NCI-H2227 treated with DMSO at 0.1 percent for 48 hours (cell line): Measurements from ENCODE around the gene FRYL.
"Not testable (repeated sequence)": the region's sequence is repeated elsewhere in the genome, so short reads cannot be mapped to it uniquely, and the experiment has no call there.

ENCODE experiments used
- DNase-seq: peaks from one replicate; lab custom pipeline; 2025; lab: John Stamatoyannopoulos, UW

Gene FRYL

DNA sequence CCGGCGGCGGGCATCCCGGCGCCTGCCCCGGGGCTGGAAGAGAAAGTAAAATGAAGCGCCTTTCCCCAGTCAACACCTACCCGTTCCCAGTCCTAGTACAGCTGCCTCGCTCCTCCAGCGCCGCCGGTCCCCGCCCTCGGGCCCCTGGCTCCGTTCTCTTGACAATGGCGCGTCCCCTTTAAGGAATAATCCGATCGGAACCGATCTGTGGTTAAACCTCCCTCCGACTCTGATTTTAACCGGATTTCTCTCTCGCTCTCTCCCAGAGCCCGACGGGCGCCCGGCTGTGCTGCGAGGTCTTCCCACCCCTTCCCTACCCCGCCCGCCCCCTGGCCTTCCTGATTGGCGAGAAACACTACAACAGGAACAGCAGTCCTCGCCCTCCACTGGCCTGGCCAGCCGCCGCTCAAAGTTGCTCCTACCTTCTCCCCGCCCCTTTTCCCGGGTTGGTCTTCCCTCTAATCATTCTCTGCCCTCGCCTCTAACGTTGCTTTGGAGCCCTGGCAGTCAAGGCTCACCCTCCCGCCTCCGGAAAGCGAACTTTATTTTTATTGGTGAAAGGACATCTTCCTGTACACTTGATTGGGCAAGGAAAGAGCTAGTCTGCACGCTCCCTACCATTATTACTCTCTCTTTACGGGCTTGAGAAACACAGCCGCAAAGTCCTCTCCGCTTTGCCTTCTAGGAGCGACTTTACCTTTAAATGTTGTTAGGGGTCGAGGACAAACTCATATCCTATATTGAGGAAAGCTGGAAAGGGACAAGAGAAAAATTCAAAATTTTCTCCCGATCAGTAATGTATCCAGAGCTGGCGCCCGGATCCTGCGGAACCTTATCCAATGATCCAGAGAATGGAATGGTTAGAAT, at the start of gene FRYL:
FRYL (minus strand) TSS at position 282 of the 867 bp plus-strand sequence. CDS start 145,869 bp downstream, outside the sequence.
- peak; percentile 96 for DNase-seq

GRCh38 chr4:48827622-48828021, 47.5 kb upstream of the FRYL start:
- no peak for DNase-seq

DNA sequence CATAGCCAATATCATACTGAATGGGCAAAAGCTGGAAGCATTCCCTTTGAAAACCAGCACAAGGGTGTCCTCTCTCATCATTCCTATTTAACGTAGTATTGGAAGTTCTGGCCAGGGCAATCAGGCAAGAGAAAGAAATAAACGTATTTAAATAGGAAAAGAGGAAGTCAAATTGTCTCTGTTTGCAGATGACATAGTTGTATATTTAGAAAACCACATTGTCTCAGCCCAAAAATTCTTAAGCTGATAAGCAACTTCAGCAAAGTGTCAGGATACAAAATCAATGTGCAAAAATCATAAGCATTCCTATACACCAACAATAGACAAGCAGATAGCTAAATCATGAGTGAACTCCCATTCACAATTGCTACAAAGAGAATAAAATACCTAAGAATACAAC, 41.4 kb upstream of the FRYL start:
- DNase-seq, result not testable (repeated sequence)

DNA sequence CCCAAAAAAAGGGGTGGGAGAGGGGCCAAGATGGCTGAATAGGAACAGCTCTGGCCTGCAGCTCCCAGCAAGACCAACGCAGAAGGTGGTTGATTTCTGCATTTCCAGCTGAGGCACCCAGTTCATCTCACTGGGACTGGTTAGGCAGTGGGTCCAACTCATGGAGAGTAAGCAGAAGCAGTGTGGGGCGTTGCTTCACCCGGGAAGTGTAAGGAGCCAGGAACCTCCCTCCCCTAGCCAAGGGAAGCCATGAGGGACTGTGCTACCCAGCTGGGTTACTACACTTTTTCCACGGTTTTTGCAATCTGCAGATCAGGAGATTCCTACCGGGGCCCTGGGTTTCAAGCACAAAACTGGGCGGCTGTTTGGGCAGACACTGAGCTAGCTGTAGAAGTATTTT, 36.9 kb upstream of the FRYL start:
- DNase-seq, result no peak

DNA sequence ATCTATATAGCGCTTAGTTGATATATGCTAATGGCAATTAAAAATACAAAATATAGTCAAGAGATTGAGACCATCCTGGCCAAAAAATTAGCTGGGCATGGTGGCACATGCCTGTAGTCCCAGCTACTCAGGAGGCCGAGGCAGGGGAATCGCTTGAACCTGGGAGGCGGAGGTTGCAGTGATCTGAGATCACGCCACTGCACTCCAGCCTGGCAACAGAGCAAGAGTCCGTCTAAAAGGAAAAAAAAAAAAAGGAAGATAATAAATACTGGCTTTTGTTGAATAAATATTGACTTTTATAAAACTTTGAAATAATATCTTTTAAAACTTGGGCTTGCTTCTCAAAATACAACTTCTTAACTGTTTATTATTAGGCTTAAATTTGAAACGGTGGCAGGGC, 36.2 kb upstream of the FRYL start:
- not testable (repeated sequence) for DNase-seq

- no peak for DNase-seq
These were observed 35.4 kb upstream of the FRYL start for GRCh38 chr4:48815483-48815882.

GRCh38 chr4:48813964-48814363, 33.9 kb upstream of the FRYL start:
- peak; percentile 1 for DNase-seq

- DNase-seq, result no peak
These were observed 32.8 kb upstream of the FRYL start for GRCh38 chr4:48812866-48813265.

- DNase-seq, result no peak
These were observed 24.7 kb upstream of the FRYL start for GRCh38 chr4:48804584-48805301.

GRCh38 chr4:48801016-48801715, 21.1 kb upstream of the FRYL start:
- no peak for DNase-seq

DNA sequence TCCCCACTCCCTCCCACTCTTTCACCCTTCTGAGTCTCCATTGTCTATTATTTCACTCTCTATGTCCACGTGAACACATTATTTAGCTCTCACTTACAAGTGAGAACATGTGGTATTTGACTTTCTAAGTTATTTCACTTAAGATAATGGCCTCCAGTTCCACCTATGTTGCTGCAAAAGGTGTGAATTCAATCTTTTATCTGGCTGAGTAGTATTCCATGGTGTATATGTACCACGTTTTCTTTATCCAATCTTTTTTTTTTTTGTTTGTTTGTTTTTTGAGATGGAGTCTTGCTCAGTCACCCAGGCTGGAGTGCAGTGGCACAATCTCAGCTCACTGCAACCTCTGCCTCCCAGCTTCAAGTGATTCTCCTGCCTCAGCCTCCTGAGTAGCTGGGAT, 20.1 kb upstream of the FRYL start:
- DNase-seq, result not testable (repeated sequence)

GRCh38 chr4:48799157-48799556, 19.1 kb upstream of the FRYL start:
- DNase-seq, result no peak

DNA sequence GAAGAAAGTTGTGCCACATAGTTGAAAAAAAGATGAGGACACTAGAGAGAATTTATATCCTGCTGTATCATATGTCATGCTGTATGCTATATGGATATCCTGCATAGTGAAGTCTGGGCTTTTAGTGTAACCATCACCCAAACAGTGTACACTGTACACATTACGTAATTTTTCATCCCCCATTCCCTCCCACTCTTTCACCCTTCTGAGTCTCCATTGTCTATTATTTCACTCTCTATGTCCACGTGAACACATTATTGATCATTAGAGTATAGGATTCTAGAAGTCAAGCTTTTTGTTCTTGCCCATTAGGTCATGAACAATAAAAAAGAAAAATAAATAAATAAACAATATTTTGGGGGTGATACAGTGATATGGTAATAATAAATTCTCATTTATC, 18.0 kb upstream of the FRYL start:
- DNase-seq, result no peak

DNA sequence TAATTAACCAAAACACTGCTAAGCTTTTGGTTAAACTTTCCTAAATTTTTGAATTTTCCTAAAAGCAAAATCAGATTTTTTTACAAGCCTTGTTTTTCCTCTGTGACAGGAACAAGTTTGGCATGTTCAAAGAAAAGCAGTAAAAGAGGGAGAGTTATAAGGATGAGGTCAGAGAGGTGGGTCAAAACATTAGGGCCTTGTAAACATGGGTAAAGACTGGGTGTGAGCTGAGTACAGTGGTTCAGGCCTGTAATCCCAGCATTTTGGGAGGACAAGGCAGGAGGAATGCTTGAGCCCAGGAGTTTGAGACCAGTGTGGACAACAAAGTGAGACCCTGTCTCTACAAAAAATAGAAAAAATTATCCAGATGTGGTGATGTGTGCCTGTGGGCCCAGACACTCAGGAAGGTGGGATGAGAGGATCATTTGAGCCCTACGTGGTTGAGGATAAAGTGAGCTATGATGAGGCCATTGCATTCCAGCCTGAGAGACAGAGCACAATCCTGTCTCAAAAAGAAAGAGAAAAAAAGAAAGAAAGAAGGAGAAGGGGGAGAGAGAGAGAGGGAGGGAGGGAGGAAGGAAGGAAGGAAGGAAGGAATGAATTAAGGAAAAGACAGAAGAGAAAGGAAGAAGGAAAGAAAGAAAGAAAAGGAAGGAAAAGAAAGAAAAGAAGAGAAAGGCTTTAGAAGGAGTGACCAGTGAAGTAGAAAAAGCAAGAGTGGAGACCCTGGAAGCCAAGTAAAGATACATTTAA, 17.0 kb upstream of the FRYL start:
- no peak for DNase-seq

- DNase-seq, result no peak
These were observed 16.3 kb upstream of the FRYL start for GRCh38 chr4:48796191-48796926.

- DNase-seq, result no peak
These were observed 15.0 kb upstream of the FRYL start for GRCh38 chr4:48795108-48795507.

- DNase-seq, result no peak
These were observed 12.4 kb upstream of the FRYL start for GRCh38 chr4:48792348-48793006.

GRCh38 chr4:48791313-48791712, 11.2 kb upstream of the FRYL start:
- DNase-seq, result no peak

- no peak for DNase-seq
These were observed 10.5 kb upstream of the FRYL start for GRCh38 chr4:48790561-48790960.

DNA sequence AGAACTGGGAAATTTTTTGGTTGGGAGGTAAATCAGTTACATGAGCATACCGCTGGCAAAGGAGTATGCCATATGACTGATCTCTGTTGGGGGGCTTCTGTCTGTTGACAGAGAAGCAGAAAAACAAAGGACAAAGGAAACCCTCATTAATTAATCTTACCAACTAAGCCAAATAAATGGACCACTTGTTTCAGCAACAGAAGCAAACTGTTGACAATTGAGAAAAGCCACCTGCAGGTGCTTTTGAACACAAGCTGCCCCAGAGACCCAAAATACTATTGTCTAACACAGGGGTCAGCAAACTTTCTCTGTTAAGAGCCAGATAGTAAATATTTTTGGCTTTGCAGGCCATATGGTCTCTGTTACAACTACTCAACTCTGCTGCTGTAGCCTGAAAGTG, 7.0 kb upstream of the FRYL start:
- DNase-seq, result no peak

DNA sequence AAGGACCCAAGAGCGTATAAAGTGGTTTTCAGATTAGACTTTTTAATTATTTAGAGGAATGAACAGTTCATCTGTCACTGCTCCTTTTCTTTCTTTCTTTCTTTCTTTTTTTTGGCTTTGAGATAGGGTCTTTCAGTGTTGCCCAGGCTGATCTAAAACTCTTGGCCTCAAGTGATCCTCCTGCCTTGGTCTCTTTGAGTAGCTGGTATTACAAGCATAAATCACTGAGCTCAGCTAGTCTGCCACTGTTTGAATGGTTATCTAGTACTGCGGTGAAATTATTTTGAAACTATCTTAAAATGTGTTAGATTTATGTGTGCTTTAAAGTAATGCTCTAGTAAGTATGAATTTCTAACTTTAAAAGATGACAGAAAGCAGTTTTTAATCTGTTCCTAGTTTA, 6.5 kb upstream of the FRYL start:
- DNase-seq, result no peak
